GM23248 (cell line): ENCODE results near the gene CTSE. TPM values are rescaled to one million over a fixed set of nuclear protein-coding genes. Genes with fewer than 3 reads are reported as not detected.

ENCODE experiments used
- DNase-seq: peaks from one replicate; pipeline ENCODE4 v3.0.0-alpha.2; 2015
- H2AFZ ChIP-seq: fragments of 200-600 bp; sonication (generic); 2 replicates; pipeline ENCODE4 v1.6.1; 2016; ENCODE audit warnings: antibody characterized with exemption
- H3F3A ChIP-seq: fragments of 200-600 bp; sonication (generic); 2 replicates; pipeline ENCODE4 v1.6.1; 2016; ENCODE audit warnings: mild to moderate bottlenecking, antibody characterized with exemption, mixed run types; ENCODE audit not compliant: insufficient read depth
- H3K27ac ChIP-seq: fragments of 200-600 bp; sonication (generic); 2 replicates; pipeline ENCODE4 v1.5.1; 2016; ENCODE audit warnings: mild to moderate bottlenecking
- H3K27me3 ChIP-seq: fragments of 200-600 bp; sonication (generic); replicated peaks from 2 replicates; pipeline ENCODE4 v1.6.1; 2016; ENCODE audit warnings: mild to moderate bottlenecking; ENCODE audit not compliant: insufficient read depth
- H3K36me3 ChIP-seq: fragments of 200-600 bp; sonication (generic); 2 replicates; pipeline ENCODE4 v1.6.1; 2016; ENCODE audit warnings: low read depth, mild to moderate bottlenecking
- H3K4me1 ChIP-seq: fragments of 200-600 bp; sonication (generic); 2 replicates; pipeline ENCODE4 v1.6.1; 2016; ENCODE audit warnings: mild to moderate bottlenecking; ENCODE audit not compliant: insufficient read depth
- H3K4me2 ChIP-seq: fragments of 200-600 bp; sonication (generic); one replicate; pipeline ENCODE4 v1.6.1; 2016; ENCODE audit warnings: mild to moderate bottlenecking; ENCODE audit not compliant: unreplicated experiment
- H3K4me3 ChIP-seq: fragments of 200-600 bp; sonication (generic); 2 replicates; pipeline ENCODE4 v1.5.1; 2016; ENCODE audit warnings: mild to moderate bottlenecking
- H3K79me2 ChIP-seq: fragments of 200-600 bp; sonication (generic); 2 replicates; pipeline ENCODE4 v1.6.1; 2016; ENCODE audit warnings: mild to moderate bottlenecking; ENCODE audit not compliant: insufficient read depth
- H3K9ac ChIP-seq: fragments of 200-600 bp; sonication (generic); 2 replicates; pipeline ENCODE4 v1.6.1; 2016; ENCODE audit warnings: mild to moderate bottlenecking
- H3K9me2 ChIP-seq: fragments of 200-600 bp; sonication (generic); 2 replicates; pipeline ENCODE4 v1.6.1; 2016; ENCODE audit warnings: mixed run types, mild to moderate bottlenecking, moderate library complexity; ENCODE audit not compliant: insufficient read depth
- H3K9me3 ChIP-seq: fragments of 200-600 bp; sonication (generic); one replicate; pipeline ENCODE4 v1.6.1; 2017; ENCODE audit warnings: low read depth
- H4K20me1 ChIP-seq: fragments of 200-600 bp; sonication (generic); 2 replicates; pipeline ENCODE4 v1.6.0; 2016; ENCODE audit not compliant: insufficient read depth
- EZH2 ChIP-seq: fragments of 200-600 bp; sonication (generic); IDR thresholded peaks from 2 replicates; pipeline ENCODE4 v1.6.1; 2018; ENCODE audit warnings: antibody characterized with exemption, mild to moderate bottlenecking; ENCODE audit not compliant: insufficient read depth, poor library complexity, severe bottlenecking
- EZH2phosphoT487 ChIP-seq: fragments of 200-600 bp; sonication (generic); IDR thresholded peaks from 2 replicates; pipeline ENCODE4 v1.6.1; 2018; ENCODE audit warnings: antibody characterized with exemption, moderate library complexity, mild to moderate bottlenecking, low read depth; ENCODE audit not compliant: insufficient read depth
- WGBS, 2 experiments: methylation state at CpG; one replicate each; pipeline ENCODE4 v1.1.6; 2015 to 2017; ENCODE audit warnings: low lambda C conversion rate in 2 of 2, low coverage in 1 of 2; ENCODE audit errors: missing lambda C conversion rate in 2 of 2; 5-methylcytosine and 5-hydroxymethylcytosine counted together
- in situ Hi-C: fragments of 300-500 bp; cut with MboI; formaldehyde crosslinking; loops from 2 replicates; pipeline ENCODE4 v1.15.0; 2020
- polyA plus RNA-seq: library from polyadenylated mRNA; unstranded; fragments of >200 nt; fragmentation: Nextera tagmentation; extraction: Ambion mirVana; gene quantifications from 2 replicates; pipeline ENCODE4 v1.2.1, GENCODE V29; 2016
- total RNA-seq: library from RNA; depleted of rRNA; stranded (reverse); fragments of >200 nt; shearing (Covaris generic); gene quantifications from 2 replicates; pipeline ENCODE4 v1.2.3, GENCODE V29; 2014

Gene CTSE
- total and polyA plus RNA-seq, 2 experiments from 2014 or later: not detected

GRCh38 chr1:206011057-206011456, 12.6 kb downstream of the CTSE start:
- H3K9me3 ChIP-seq: no peaks in the 10 kb centered on the region
- no peak overlapping the region for H3K9ac ChIP-seq
- no peaks in the 10 kb centered on the region for H3K36me3 ChIP-seq
- WGBS, 2 experiments: 68 to 75% methylated on average over 8 of the region's 8 CpGs
- H4K20me1 ChIP-seq: no peaks in the 10 kb centered on the region
- no peak overlapping the region for H3K4me2 ChIP-seq
- H3F3A ChIP-seq: no peaks in the 10 kb centered on the region
- no peaks in the 10 kb centered on the region for H3K9me2 ChIP-seq
- H3K4me3 ChIP-seq: no peak overlapping the region
- H2AFZ ChIP-seq: no peak overlapping the region
- H3K79me2 ChIP-seq: no peaks in the 10 kb centered on the region
- H3K27ac ChIP-seq: no peak overlapping the region
- no peaks in the 10 kb centered on the region for H3K27me3 ChIP-seq
- no peaks in the 10 kb centered on the region for H3K4me1 ChIP-seq
- no peak for DNase-seq
- no peak for TF ChIP-seq EZH2
- TF ChIP-seq EZH2phosphoT487: no peak
- in situ Hi-C loops: no loop called here

GRCh38 chr1:206010060-206010459, 13.6 kb downstream of the CTSE start:
- H3K9me3 ChIP-seq: no peaks in the 10 kb centered on the region
- no peaks in the 10 kb centered on the region for H3K27me3 ChIP-seq
- H3K4me2 ChIP-seq: no peak overlapping the region
- H2AFZ ChIP-seq: no peak overlapping the region
- no peaks in the 10 kb centered on the region for H3F3A ChIP-seq
- no peak for DNase-seq
- H3K4me3 ChIP-seq: no peak overlapping the region
- H3K27ac ChIP-seq: no peak overlapping the region
- TF ChIP-seq EZH2: no peak
- TF ChIP-seq EZH2phosphoT487: no peak
- H3K4me1 ChIP-seq: no peaks in the 10 kb centered on the region
- WGBS, 2 experiments: 64% methylated on average over 5 of the region's 5 CpGs
- in situ Hi-C loops: no loop called here
- H3K9me2 ChIP-seq: no peaks in the 10 kb centered on the region
- H3K36me3 ChIP-seq: no peaks in the 10 kb centered on the region
- no peaks in the 10 kb centered on the region for H4K20me1 ChIP-seq
- H3K79me2 ChIP-seq: no peaks in the 10 kb centered on the region
- no peak overlapping the region for H3K9ac ChIP-seq

DNA sequence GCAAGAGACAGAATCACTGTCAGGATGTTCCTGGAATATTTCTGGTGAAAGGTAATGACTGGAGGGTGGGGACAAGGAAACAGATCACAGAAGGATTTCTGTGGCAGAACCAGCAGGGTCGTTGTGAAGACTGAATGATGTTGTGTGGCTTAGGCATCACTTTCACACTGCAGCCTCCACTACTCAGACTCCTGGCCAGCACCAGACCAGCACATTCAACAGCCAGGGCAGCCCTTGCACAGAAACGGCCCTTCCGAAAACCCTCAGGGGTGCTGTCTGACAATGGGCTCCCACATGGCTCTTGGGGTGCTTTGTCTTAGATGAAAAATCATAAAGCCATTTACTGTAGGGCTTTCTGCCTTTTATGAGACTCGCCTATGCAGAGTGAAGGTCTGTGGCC, 16.7 kb downstream of the CTSE start:
- in situ Hi-C loops: no loop called here
- no peak for DNase-seq
- H4K20me1 ChIP-seq: no peaks in the 10 kb centered on the region
- H3K9ac ChIP-seq: no peak overlapping the region
- no peaks in the 10 kb centered on the region for H3K27me3 ChIP-seq
- H3K9me3 ChIP-seq: no peaks in the 10 kb centered on the region
- peaks cover 9% of the 10 kb centered on the region for H3F3A ChIP-seq
- peaks cover 21% of the 10 kb centered on the region for H3K4me1 ChIP-seq
- no peak overlapping the region for H3K27ac ChIP-seq
- H3K4me2 ChIP-seq: no peak overlapping the region
- no peaks in the 10 kb centered on the region for H3K36me3 ChIP-seq
- no peaks in the 10 kb centered on the region for H3K9me2 ChIP-seq
- 58 to 65% methylated on average over 4 of the region's 4 CpGs for WGBS, 2 experiments
- H3K4me3 ChIP-seq: no peak overlapping the region
- H2AFZ ChIP-seq: no peak overlapping the region
- TF ChIP-seq EZH2phosphoT487: no peak
- no peak for TF ChIP-seq EZH2
- H3K79me2 ChIP-seq: 0 out of 2 replicates have a peak, but pooled peaks cover 4% of the 10 kb centered on the region

GRCh38 chr1:206005778-206006180, 17.9 kb downstream of the CTSE start:
- Histone ChIP-seq H3K79me2 (0 out of 2 replicates have a peak, but pooled peaks cover 4% of the 10 kb centered on the region), H3K4me2 (no peak overlapping the region), H3K9me3 (no peaks in the 10 kb centered on the region), H3K9ac (no peak overlapping the region), H3K27me3 (no peaks in the 10 kb centered on the region), H3K36me3 (no peaks in the 10 kb centered on the region), H3K9me2 (no peaks in the 10 kb centered on the region), H4K20me1 (no peaks in the 10 kb centered on the region), H3K4me3 (no peak overlapping the region), H3F3A (peaks cover 16% of the 10 kb centered on the region), H2AFZ (no peak overlapping the region), H3K27ac (no peak overlapping the region), H3K4me1 (peaks cover 30% of the 10 kb centered on the region)
- in situ Hi-C loops: no loop called here
- no peak for DNase-seq
- TF ChIP-seq EZH2phosphoT487: no peak
- TF ChIP-seq EZH2: no peak
- WGBS, 2 experiments: 88 to 93% methylated on average over 8 of the region's 8 CpGs

DNA sequence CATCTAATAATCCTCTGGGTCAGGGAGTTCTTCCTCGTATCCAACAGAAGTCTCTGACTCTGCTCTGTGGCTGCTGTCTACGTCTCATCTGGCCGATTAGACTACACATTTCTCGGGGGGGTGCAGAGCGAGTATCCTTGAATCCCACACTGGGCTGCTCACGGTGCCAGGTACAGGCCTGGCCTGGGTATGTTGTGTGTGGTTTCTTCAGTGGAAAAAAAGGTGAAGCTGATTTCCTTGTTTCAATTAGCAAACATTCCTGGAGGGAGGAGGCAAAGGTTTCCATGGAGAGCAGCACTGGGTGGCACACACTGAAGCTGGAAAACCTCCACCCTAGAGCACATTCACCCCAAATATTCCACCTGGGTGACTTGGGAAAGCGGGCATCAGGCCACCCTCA, 18.5 kb downstream of the CTSE start:
- 0 out of 2 replicates have a peak, but pooled peaks cover 4% of the 10 kb centered on the region for H3K79me2 ChIP-seq
- H3K27me3 ChIP-seq: no peaks in the 10 kb centered on the region
- in situ Hi-C loops: no loop called here
- 85 to 89% methylated on average over 7 of the region's 7 CpGs for WGBS, 2 experiments
- no peak for DNase-seq
- no peak overlapping the region for H3K4me3 ChIP-seq
- TF ChIP-seq EZH2phosphoT487 (no peak), EZH2 (no peak)
- H3K9ac ChIP-seq: no peak overlapping the region
- H3K9me3 ChIP-seq: no peaks in the 10 kb centered on the region
- H3K4me2 ChIP-seq: no peak overlapping the region
- H3K9me2 ChIP-seq: no peaks in the 10 kb centered on the region
- no peak overlapping the region for H2AFZ ChIP-seq
- H3K27ac ChIP-seq: no peak overlapping the region
- no peaks in the 10 kb centered on the region for H3K36me3 ChIP-seq
- H3K4me1 ChIP-seq: peaks cover 36% of the 10 kb centered on the region
- peaks cover 22% of the 10 kb centered on the region for H3F3A ChIP-seq
- H4K20me1 ChIP-seq: no peaks in the 10 kb centered on the region
